Activated B cell treated with CpG ODN at 0.5 μM for 24 hours (primary cell): Measurements from ENCODE around the gene ROCK2. TPM values are rescaled to one million over a fixed set of nuclear protein-coding genes. Genes with fewer than 3 reads are reported as not detected.

Experiments used
- ATAC-seq: fragments of 200-7000 bp; cut with Tn5 transposase; one replicate; pipeline ENCODE4 v1.10.0; 2021; ENCODE audit warnings: low read depth, mild to moderate bottlenecking, moderate library complexity
- CTCF ChIA-PET: fragments of 350-600 bp; sonication (Branson Sonifier 250); formaldehyde crosslinking; loops from one replicate; lab custom pipeline; 2021; ENCODE audit warnings: antibody characterized with exemption; lab: Charles Lee
- POLR2A ChIA-PET: fragments of 350-600 bp; sonication (Branson Sonifier 250); formaldehyde crosslinking; loops from one replicate; lab custom pipeline; 2021; ENCODE audit warnings: antibody characterized with exemption; lab: Charles Lee
- DNase-seq: peaks from one replicate; pipeline ENCODE4 v3.0.0; 2022
- H3K27ac Mint-ChIP-seq: one replicate; pipeline ENCODE4 v1.8.0; 2020; ENCODE audit warnings: mixed read lengths
- H3K27me3 Mint-ChIP-seq: one replicate; pipeline ENCODE4 v1.8.0; 2021; ENCODE audit warnings: mixed read lengths
- H3K36me3 Mint-ChIP-seq: one replicate; pipeline ENCODE4 v1.8.0; 2021; ENCODE audit warnings: low read depth, mixed read lengths
- H3K4me1 Mint-ChIP-seq: one replicate; pipeline ENCODE4 v1.8.0; 2021; ENCODE audit warnings: mixed read lengths
- H3K4me3 Mint-ChIP-seq: one replicate; pipeline ENCODE4 v1.8.0; 2020; ENCODE audit warnings: mild to moderate bottlenecking, mixed read lengths
- H3K9me3 Mint-ChIP-seq: one replicate; pipeline ENCODE4 v1.8.0; 2020; ENCODE audit warnings: mixed read lengths
- CTCF ChIP-seq: fragments of 200-600 bp; IDR thresholded peaks from one replicate; pipeline ENCODE4 v1.8.0; 2022; ENCODE audit warnings: antibody characterized with exemption, mild to moderate bottlenecking
- intact Hi-C: fragments of 100-400 bp; cut with micrococcal nuclease; formaldehyde crosslinking; loops from one replicate; pipeline ENCODE4 v1.15.1; 2024
- total RNA-seq: library from RNA; stranded (reverse); gene quantifications from 2 replicates; pipeline ENCODE4 v1.2.3, GENCODE V29; 2022

ROCK2 gene
- total RNA-seq, 1 donor from 2014 or later: 18.8 TPM

DNA sequence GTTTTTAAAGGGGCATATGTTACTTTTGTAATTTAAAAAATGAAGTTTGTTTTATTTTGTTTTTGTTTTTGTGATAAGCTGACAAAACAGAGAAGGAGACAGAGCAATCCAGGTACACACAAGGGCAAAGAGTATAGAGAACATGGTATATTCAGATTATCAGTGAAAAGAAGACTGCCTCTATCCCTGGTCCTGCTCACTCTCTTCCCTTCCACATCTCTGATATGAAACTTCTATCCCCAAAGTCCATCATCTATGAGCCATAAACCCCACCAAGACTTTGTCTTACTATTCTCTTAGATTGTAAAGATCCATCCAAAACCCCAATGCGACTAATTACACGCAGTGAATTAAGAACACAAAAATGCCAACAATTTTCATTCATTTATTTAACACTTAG lies 16.6 kb downstream of the ROCK2 start:
- Mint-ChIP-seq H3K4me1 (peaks cover 10% of the 10 kb centered on the region), H3K4me3 (no peak overlapping the region), H3K27ac (no peak overlapping the region), H3K9me3 (peaks cover 2% of the 10 kb centered on the region), H3K36me3 (no peaks in the 10 kb centered on the region), H3K27me3 (no peaks in the 10 kb centered on the region)
- intact Hi-C loops: no loop called here
- DNase-seq (no peak), ATAC-seq (no peak)
- ChIA-PET POLR2A (no interaction called here), CTCF (no interaction called here)
- TF ChIP-seq CTCF: no peak

DNA sequence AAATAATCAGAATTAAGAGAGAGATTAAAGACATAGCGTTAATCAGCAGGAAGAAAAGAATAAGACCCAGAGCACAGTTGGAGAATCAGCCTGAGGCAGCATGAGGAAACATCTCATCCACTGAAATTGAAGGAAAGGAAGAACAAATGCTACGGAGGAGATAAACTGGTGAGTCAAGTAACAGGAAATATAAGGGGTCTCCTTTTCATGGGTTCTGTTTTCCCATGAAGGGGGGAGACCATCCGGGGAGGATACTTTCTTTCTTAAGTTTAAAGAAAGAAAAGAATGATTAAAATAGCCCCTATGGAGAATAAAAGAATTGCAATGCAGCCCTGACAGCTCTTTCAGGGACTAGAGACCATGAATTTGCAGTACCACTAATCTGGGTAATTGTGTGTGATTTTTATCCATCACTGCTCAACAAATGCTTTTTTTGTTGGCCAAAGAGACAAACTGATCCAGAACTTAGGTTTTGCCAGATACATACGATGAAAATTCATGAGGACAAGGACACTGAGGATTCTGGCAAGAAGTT lies 17.7 kb downstream of the ROCK2 start:
- TF ChIP-seq CTCF: no peak
- Mint-ChIP-seq H3K27ac (no peak overlapping the region), H3K4me1 (peaks cover 15% of the 10 kb centered on the region), H3K36me3 (no peaks in the 10 kb centered on the region), H3K9me3 (peaks cover 2% of the 10 kb centered on the region), H3K27me3 (no peaks in the 10 kb centered on the region), H3K4me3 (no peak overlapping the region)
- ATAC-seq (no peak), DNase-seq (no peak)
- CTCF ChIA-PET: no interaction called here
- POLR2A ChIA-PET: no interaction called here
- intact Hi-C loops: no loop called here

GRCh38 chr2:11325961-11326676 lies 18.3 kb downstream of the ROCK2 start:
- Mint-ChIP-seq H3K4me1 (peaks cover 15% of the 10 kb centered on the region), H3K27me3 (no peaks in the 10 kb centered on the region), H3K9me3 (peaks cover 2% of the 10 kb centered on the region), H3K36me3 (no peaks in the 10 kb centered on the region), H3K27ac (no peak overlapping the region), H3K4me3 (no peak overlapping the region)
- intact Hi-C loops: no loop called here
- CTCF ChIA-PET: interaction anchor here (0.6 kb wide), 1 partner anchor 25 kb away, joined by 3 read pairs; no protein-coding TSS in a partner anchor
- POLR2A ChIA-PET: no interaction called here
- TF ChIP-seq CTCF: no peak
- ATAC-seq (no peak), DNase-seq (no peak)

- CTCF ChIA-PET: no interaction called here
- Mint-ChIP-seq H3K27me3 (no peaks in the 10 kb centered on the region), H3K9me3 (no peaks in the 10 kb centered on the region), H3K4me3 (no peak overlapping the region), H3K4me1 (peaks cover 19% of the 10 kb centered on the region), H3K36me3 (no peaks in the 10 kb centered on the region), H3K27ac (no peak overlapping the region)
- ATAC-seq (no peak), DNase-seq (no peak)
- POLR2A ChIA-PET: no interaction called here
- TF ChIP-seq CTCF: no peak
- intact Hi-C loops: no loop called here
Measured at GRCh38 chr2:11321847-11322246, 22.6 kb downstream of the ROCK2 start.

- Mint-ChIP-seq H3K4me3 (no peak overlapping the region), H3K9me3 (no peaks in the 10 kb centered on the region), H3K4me1 (peaks cover 19% of the 10 kb centered on the region), H3K36me3 (no peaks in the 10 kb centered on the region), H3K27ac (no peak overlapping the region), H3K27me3 (no peaks in the 10 kb centered on the region)
- ChIA-PET POLR2A (no interaction called here), CTCF (interaction anchor here (1.4 kb wide), 1 partner anchor 23 kb away, joined by 3 read pairs; the partner anchor contains the start of gene ROCK2)
- TF ChIP-seq CTCF: no peak
- no peak for ATAC-seq
- intact Hi-C loops: no loop called here
- no peak for DNase-seq
Measured at GRCh38 chr2:11320698-11321492, 23.5 kb downstream of the ROCK2 start.
